NT2/D1 (cell line): ENCODE results near the gene SLC6A17.

ENCODE experiments used
- SUZ12 ChIP-seq: IDR thresholded peaks from 2 replicates; pipeline ENCODE4 v1.6.1; 2011; ENCODE audit not compliant: insufficient read length, insufficient read depth; ENCODE audit errors: extremely low read depth
- YY1 ChIP-seq: IDR thresholded peaks from 2 replicates; pipeline ENCODE4 v1.6.1; 2011; ENCODE audit not compliant: insufficient read length, insufficient read depth

DNA sequence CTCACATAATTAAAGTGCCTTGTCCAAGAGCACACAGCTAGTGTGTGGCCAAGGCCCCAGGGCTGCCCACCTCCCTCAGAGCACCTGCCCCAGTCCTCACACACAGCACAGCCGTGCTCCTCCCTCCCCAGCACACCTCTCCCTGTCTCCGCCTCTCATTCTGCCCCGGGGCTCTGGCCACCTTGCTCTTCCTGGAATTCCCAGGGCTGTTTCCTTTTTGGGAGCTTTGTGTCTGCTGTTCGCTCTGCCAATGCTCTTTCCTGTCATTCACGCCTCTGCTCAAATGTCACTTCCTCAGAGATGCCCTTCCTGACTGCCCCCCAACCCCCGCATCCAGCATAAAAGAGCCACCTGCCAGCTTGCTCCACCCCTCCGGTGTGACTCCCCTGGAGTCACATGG, 13.3 kb downstream of the SLC6A17 start:
- TF ChIP-seq SUZ12 (no peak), YY1 (no peak)
